ENCODE measurements around the gene SH2D5.

GRCh38 chr1:20735581-20736111, 3.1 kb upstream of the SH2D5 start:
- no peak for TF ChIP-seq CTCF (IDR thresholded peaks at IDR 0.05; ENCODE audit: poor library complexity, severe bottlenecking)
- no peak for TF ChIP-seq REST (IDR thresholded peaks at IDR 0.05; ENCODE audit: borderline replicate concordance)
- no peak for TF ChIP-seq EP300 (conservative IDR thresholded peaks at IDR 0.05; ENCODE audit: poor library complexity, severe bottlenecking)
- TF ChIP-seq POLR2AphosphoS5 (IDR thresholded peaks at IDR 0.05) = no peak
- no peak for TF ChIP-seq RAD21 (conservative IDR thresholded peaks at IDR 0.05)
- TF ChIP-seq EZH2 (IDR thresholded peaks at IDR 0.05; ENCODE audit: borderline replicate concordance, insufficient read depth, low read length, poor library complexity, severe bottlenecking) = no peak
- no peak for TF ChIP-seq MXI1 (conservative IDR thresholded peaks at IDR 0.05; ENCODE audit: poor library complexity, severe bottlenecking)
- no peak for TF ChIP-seq TAF1 (IDR thresholded peaks at IDR 0.05; ENCODE audit: low read depth)
